Right lobe of liver (tissue), 6 donors: ENCODE measurements around the gene RERE. TPM values are rescaled to one million over a fixed set of nuclear protein-coding genes. Genes with fewer than 3 reads are reported as not detected.

Experiments used
- ATAC-seq, 4 donors: fragments of 200-7000 bp; cut with Tn5 transposase; one replicate each; pipeline ENCODE4 v1.9.1; 2020; ENCODE audit warnings: mild to moderate bottlenecking in 4 of 4, moderate library complexity in 4 of 4
- DNase-seq, 3 donors: peaks; one replicate each; pipeline ENCODE4 v3.0.0-alpha.2; 2020
- H3K27ac ChIP-seq, 3 donors: fragments of 200-600 bp; one replicate each; pipeline ENCODE4 v1.8.0; 2022
- H3K27me3 ChIP-seq, 2 donors: fragments of 200-600 bp; one replicate each; pipeline ENCODE4 v1.8.0; 2022
- H3K36me3 ChIP-seq, 4 donors: fragments of 200-600 bp; sonication (generic) in 1 of 4; one replicate each; pipeline versions ENCODE4 v1.5.1 to v1.8.0; 2017 to 2022; ENCODE audit warnings: control low read depth in 1 of 4
- H3K4me1 ChIP-seq, 4 donors: fragments of 200-600 bp; sonication (generic) in 1 of 4; one replicate each; pipeline versions ENCODE4 v1.5.1 to v1.8.0; 2017 to 2022; ENCODE audit warnings: control low read depth in 1 of 4
- H3K4me3 ChIP-seq, 3 donors: fragments of 200-600 bp; one replicate each; pipeline ENCODE4 v1.8.0; 2022
- H3K9me3 ChIP-seq, 4 donors: fragments of 200-600 bp; sonication (generic) in 1 of 4; one replicate each; pipeline versions ENCODE4 v1.5.1 to v1.8.0; 2017 to 2022; ENCODE audit warnings: control low read depth in 1 of 4
- POLR2A ChIP-seq: fragments of 450-650 bp; IDR thresholded peaks from one replicate; pipeline ENCODE4 v1.6.1; 2017; ENCODE audit warnings: antibody characterized with exemption, mild to moderate bottlenecking
- WGBS: methylation state at CpG from one replicate; pipeline ENCODE4 v1.1.6; 2018; ENCODE audit warnings: low coverage, low lambda C conversion rate; ENCODE audit not compliant: insufficient coverage; ENCODE audit errors: missing lambda C conversion rate; 5-methylcytosine and 5-hydroxymethylcytosine counted together
- intact Hi-C, 2 donors: fragments of 100-400 bp; cut with DNase I; formaldehyde crosslinking; loops; one replicate each; pipeline versions ENCODE4 v1.11.2 to v1.14.1; 2022
- total RNA-seq, 6 experiments: library from RNA; depleted of rRNA in 2 of 6; stranded (reverse); fragments of >200 nt in 2 of 6; fragmentation: NEBNext Ultra II Directional in 3 of 6; extraction: Animal tissue kit (Norgen Biotek cat#: 25700) in 3 of 6; gene quantifications; one replicate each; pipeline versions ENCODE4 v1.1.0 to v1.2.4, GENCODE V29; 2016 to 2023
- TF ChIP-seq, protein P1 (sequence below), 4 donors: fragments of 200-600 bp in 3 of 4; fragments of 450-650 bp in 1 of 4; IDR thresholded peaks; one replicate each; pipeline versions ENCODE4 v1.5.1 to v1.8.0; 2016 to 2022; ENCODE audit warnings: antibody characterized with exemption in 4 of 4, mild to moderate bottlenecking in 2 of 4
- donor health status: DM: no; HTN: yes; CAD: no.
- donor health status: DM: no; HTN: no; CAD: no.
- donor health status: DM: no; HTN: no; CAD: no.
- donor health status: DM: no; HTN: yes; CAD: no.
- donor health status: DM: no; HTN: yes; CAD: no.

The RERE gene
- total RNA-seq, 6 experiments from 2014 or later: 17.5 to 38.4 (median 25.0) TPM

DNA sequence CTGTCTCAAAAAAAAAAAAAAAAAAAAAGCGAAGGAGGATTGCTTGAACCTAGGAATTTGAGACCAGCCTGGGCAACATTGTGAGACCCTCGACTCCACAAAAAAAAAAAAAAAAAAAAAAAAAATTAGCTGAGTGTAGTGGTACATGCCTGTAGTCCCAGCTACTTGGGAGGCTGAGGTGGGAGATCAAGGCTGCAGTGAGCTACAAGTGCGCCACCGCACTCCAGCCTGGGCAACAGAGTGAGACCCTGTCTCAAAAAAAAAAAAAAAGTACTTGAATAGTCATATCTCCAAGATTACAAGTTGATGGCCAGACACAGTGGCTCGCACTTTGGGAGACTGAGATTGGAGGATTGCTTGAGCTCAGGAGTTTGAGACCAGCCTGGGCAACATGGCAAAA, 33.6 kb upstream of the RERE start:
- no peaks in the 10 kb centered on the region for H3K9me3 ChIP-seq
- H3K4me1 ChIP-seq: peaks cover 0 to 25% (median 3%) of the 10 kb centered on the region in 4 donors
- H3K4me3 ChIP-seq: no peak overlapping the region
- no peak for DNase-seq
- no peak for ATAC-seq
- intact Hi-C loops: no loop called here
- WGBS: 95% methylated on average over 4 of the region's 5 CpGs
- H3K36me3 ChIP-seq: no peaks in the 10 kb centered on the region
- no peak overlapping the region for H3K27ac ChIP-seq
- TF ChIP-seq POLR2A: no peak
- TF ChIP-seq, protein P1, sequence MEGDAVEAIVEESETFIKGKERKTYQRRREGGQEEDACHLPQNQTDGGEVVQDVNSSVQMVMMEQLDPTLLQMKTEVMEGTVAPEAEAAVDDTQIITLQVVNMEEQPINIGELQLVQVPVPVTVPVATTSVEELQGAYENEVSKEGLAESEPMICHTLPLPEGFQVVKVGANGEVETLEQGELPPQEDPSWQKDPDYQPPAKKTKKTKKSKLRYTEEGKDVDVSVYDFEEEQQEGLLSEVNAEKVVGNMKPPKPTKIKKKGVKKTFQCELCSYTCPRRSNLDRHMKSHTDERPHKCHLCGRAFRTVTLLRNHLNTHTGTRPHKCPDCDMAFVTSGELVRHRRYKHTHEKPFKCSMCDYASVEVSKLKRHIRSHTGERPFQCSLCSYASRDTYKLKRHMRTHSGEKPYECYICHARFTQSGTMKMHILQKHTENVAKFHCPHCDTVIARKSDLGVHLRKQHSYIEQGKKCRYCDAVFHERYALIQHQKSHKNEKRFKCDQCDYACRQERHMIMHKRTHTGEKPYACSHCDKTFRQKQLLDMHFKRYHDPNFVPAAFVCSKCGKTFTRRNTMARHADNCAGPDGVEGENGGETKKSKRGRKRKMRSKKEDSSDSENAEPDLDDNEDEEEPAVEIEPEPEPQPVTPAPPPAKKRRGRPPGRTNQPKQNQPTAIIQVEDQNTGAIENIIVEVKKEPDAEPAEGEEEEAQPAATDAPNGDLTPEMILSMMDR (IDR thresholded peaks at IDR 0.05): no peak
- no peaks in the 10 kb centered on the region for H3K27me3 ChIP-seq

DNA sequence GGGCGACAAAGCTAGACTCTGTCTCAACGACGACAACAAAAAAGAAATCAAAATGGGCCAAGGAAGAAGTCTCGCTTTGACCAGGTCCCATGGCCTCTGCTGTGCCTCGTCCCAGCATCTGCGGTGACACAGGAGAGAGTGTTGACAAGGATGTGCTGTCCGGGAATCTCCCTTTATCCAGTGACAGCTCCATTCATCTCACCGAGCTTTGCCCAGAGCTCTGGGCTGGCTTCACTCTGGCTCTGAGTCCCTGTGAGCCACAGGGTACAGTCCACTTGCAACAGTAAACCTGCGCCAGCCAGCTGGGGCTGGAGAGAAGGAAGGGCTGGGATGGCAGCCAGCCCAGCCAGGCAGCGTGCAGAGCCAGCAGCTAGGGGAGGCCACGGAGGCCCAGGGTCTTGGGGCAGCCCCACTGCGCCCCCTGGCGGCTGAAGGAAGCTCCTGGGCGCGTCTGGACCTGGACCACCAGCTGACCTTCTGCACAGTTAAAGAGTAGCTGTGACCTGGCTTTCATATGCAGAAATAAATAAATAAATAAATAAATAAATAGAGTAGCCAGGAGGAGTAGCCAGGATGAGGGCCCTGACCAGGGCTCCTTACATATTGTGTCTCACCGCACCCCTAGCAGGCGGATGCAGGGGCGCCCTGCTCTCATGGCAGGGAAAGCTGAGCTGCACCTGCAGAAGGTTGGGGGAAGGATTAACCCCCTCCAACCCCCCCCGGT, 31.4 kb upstream of the RERE start:
- no peaks in the 10 kb centered on the region for H3K27me3 ChIP-seq
- peak overlapping the region; percentile 6 to 56 (median 48) for H3K27ac ChIP-seq
- DNase-seq (peak; percentile 94 to 96 (median 96)), ATAC-seq (peak; percentile 97 to 98 (median 98))
- no peaks in the 10 kb centered on the region for H3K36me3 ChIP-seq
- 4% methylated on average over 12 of the region's 19 CpGs for WGBS
- H3K4me3 ChIP-seq: no peak overlapping the region
- intact Hi-C loops: no loop called here
- no peak for TF ChIP-seq POLR2A
- TF ChIP-seq, protein P1 (IDR thresholded peaks at IDR 0.05): peak; percentile 90 to 96 (median 92)
- H3K9me3 ChIP-seq: no peaks in the 10 kb centered on the region
- peaks cover 0 to 12% (median 0%) of the 10 kb centered on the region in 4 donors for H3K4me1 ChIP-seq

DNA sequence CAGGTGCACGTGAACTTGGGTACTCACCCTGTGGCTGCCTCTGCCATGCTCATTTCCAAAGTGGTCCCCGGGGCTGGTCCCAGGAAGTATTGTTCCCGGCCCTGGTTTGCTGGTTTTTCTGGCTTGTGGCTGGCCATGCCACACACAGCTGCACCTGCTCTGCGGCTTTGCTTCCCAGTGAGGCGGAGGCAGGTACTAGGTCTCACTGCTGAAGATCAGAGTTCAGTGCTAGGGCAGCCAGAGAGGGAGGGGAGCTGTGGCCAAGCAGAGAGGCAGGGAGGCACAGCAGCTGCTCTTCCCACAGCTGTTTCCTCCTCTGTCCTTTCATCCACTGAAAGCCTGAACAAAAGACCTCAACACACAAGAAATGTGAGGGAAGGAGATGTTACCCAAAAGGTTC, 30.6 kb upstream of the RERE start:
- intact Hi-C loops: no loop called here
- DNase-seq (peak in 2 of 3 donors; percentile 57 to 68), ATAC-seq (peak; percentile 35 to 55 (median 46))
- no peak for TF ChIP-seq POLR2A
- TF ChIP-seq, protein P1 (IDR thresholded peaks at IDR 0.05): no peak
- peak overlapping the region in 2 of 3 donors; percentile 48 to 56 for H3K27ac ChIP-seq
- no peak overlapping the region for H3K4me3 ChIP-seq
- no peaks in the 10 kb centered on the region for H3K27me3 ChIP-seq
- H3K36me3 ChIP-seq: no peaks in the 10 kb centered on the region
- H3K4me1 ChIP-seq: peaks cover 0 to 12% (median 0%) of the 10 kb centered on the region in 4 donors
- H3K9me3 ChIP-seq: no peaks in the 10 kb centered on the region
- WGBS: 7% methylated on average over 4 of the region's 5 CpGs

DNA sequence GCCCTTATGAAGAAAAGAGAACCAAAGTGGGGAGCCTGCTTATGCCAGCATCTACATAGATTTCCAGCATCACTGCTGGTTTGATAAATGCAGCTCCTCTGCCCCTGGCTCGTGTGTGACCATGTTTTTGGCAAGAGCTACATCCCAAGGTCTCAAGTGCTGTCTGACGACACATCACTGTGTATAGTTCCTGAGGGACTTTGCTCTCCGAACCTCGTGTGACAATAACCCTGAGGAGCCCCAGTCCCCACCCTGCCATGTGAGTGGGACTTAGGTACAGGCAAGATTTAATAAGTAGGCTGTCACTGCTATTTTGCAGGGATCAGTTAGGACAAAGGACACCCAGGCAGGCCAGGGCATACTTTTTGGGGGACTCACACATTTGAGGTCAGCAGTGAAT, 28.8 kb upstream of the RERE start:
- intact Hi-C loops: no loop called here
- DNase-seq (no peak), ATAC-seq (no peak)
- H3K4me1 ChIP-seq: peaks cover 0 to 12% (median 0%) of the 10 kb centered on the region in 4 donors
- no peaks in the 10 kb centered on the region for H3K36me3 ChIP-seq
- no peaks in the 10 kb centered on the region for H3K27me3 ChIP-seq
- H3K4me3 ChIP-seq: no peak overlapping the region
- 82% methylated on average over 3 of the region's 4 CpGs for WGBS
- H3K9me3 ChIP-seq: no peaks in the 10 kb centered on the region
- H3K27ac ChIP-seq: no peak overlapping the region
- no peak for TF ChIP-seq POLR2A
- TF ChIP-seq, protein P1 (IDR thresholded peaks at IDR 0.05): no peak
